Measurements from ENCODE around the gene MASTL. TPM values are rescaled to one million over a fixed set of nuclear protein-coding genes. Genes with fewer than 3 reads are reported as not detected.

MASTL gene
- total RNA-seq, 1 donor from 2014 or later, result 5.7 TPM

DNA sequence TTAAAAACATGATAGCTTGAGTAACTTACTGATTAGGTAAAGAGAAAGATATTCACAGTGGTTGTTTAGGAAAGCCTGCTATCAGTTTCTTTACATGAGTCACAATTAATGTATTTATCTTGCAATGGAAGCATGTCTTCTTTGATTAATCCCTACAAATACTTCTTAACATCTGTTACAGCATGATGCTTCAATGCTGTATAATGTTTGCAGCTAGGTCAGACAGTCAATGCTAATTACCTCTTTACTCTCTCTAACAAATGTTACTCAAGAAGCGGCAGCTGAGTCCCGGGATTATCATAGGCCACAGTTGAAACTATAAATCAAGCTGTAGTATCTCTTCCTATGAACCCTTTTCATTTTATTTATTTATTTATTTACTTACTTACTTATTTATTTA is 52.2 kb downstream of the MASTL start:
- ATAC-seq, result no peak
- intact Hi-C loops (cut with DNase I), result no loop called here
- no peak for DNase-seq (ENCODE audit: low spot score)

DNA sequence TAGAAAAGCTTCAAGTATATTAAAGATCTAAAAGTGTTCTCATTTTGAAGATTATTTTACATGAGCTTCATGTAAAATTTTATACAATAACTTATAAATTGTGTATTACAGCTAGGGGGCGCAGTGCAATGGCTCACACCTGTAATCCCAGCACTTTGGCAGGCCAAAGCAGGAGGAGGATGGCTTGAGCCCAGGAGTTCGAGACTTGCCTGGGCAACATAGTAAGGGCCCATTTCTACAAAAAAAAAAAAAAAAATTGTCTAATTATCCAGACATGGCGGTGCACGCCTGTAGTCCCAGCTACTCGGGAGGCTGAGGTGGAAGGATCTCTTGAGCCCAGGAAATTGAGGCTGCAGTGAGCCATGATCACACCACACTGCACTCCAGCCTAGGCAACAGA is 68.8 kb downstream of the MASTL start:
- no peak for DNase-seq (ENCODE audit: low spot score)
- peak; percentile 49 for ATAC-seq
- intact Hi-C loops (cut with DNase I), result no loop called here

- intact Hi-C loops (cut with DNase I), result no loop called here
- ATAC-seq, result no peak
- no peak for DNase-seq (ENCODE audit: low spot score)
These were observed 69.9 kb downstream of the MASTL start for GRCh38 chr10:27225011-27225590.

DNA sequence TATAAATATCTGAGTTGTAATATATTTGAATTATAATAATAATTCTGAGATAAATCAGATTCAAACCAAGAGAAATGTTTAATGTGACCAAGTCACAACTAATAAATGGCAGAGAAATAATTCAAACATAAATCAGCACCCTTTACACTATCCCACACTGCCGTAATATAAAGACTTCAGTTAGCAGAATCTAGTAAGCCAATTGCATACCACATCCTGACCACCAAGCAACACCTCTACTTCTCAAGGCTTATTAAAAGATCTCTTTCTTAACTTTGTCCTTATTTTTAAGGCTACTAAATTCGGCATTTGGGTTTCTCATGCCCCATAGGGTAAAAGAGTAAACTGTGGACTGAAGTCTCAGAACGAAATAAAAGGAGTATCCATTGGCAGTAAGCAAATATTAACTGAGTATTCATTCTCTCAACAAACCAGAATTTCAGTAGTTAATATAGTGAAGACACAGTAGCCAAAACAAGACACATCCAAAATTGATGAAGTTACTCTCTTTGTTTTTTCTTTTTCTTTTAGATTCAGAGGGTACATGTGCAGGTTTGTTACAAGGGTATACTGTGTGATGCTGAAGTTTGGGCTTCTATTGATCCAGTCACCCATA is 70.6 kb downstream of the MASTL start:
- no peak for ATAC-seq
- intact Hi-C loops (cut with DNase I), result no loop called here
- DNase-seq (ENCODE audit: low spot score), result no peak

DNA sequence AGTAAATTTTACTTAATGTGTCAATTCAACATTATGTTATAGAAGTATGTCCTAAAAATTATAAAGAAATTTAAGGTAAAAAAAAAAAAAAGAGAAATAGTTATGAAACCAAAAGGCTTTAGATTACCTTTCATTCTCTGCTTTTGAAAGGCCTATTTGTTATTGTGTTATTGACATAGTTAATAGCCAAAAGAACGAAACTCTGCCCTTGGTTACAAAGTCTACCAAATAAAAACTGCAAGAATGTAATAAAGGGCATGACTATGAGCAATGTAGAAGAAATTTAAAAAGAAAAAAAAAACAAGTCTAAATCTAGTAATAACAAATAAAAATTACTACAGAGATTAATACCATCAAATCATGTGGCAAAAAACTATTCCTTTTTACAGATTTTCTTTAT is 74.9 kb downstream of the MASTL start:
- intact Hi-C loops (cut with DNase I), result no loop called here
- DNase-seq (ENCODE audit: low spot score), result no peak
- ATAC-seq, result no peak

DNA sequence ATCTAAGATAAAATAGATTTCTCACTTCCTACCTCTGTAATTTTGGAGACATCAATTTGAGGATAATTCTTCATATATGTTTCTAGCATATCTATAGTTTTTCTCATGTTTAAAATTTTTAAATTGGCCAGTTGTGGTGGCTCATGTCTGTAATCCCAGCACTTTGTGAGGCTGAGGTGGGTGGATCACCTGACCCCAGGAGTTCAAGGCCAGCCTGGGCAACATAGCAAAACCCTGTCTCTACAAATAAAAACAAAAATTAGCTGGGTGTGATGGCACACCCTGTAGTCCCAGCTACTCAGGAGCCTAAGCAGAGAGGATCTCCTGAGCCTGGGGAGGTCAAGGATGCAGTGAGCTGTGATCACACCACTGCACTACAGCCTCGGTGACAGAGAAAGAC is 80.6 kb downstream of the MASTL start:
- intact Hi-C loops (cut with DNase I), result no loop called here
- no peak for ATAC-seq
- no peak for DNase-seq (ENCODE audit: low spot score)

Other genes starting within 250 kb of the MASTL start
- gene ANKRD26, start 54.9 kb upstream of the MASTL start, total RNA-seq, result 15.2 TPM
- 76.7 TPM for gene YME1L1, start 968 bp upstream of the MASTL start, total RNA-seq
- gene ACBD5, start 85.4 kb downstream of the MASTL start, total RNA-seq, result 31.6 TPM